NCI-H187 treated with DMSO at 0.1 percent for 48 hours (cell line): ENCODE results near the gene ELP5.
A peak's percentile ranks its signal among the peaks of the same experiment; 100 is the strongest.

Experiments
- DNase-seq: peaks from one replicate; lab custom pipeline; 2025; lab: John Stamatoyannopoulos, UW

ELP5 gene, protein sequence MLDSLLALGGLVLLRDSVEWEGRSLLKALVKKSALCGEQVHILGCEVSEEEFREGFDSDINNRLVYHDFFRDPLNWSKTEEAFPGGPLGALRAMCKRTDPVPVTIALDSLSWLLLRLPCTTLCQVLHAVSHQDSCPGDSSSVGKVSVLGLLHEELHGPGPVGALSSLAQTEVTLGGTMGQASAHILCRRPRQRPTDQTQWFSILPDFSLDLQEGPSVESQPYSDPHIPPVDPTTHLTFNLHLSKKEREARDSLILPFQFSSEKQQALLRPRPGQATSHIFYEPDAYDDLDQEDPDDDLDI

DNA sequence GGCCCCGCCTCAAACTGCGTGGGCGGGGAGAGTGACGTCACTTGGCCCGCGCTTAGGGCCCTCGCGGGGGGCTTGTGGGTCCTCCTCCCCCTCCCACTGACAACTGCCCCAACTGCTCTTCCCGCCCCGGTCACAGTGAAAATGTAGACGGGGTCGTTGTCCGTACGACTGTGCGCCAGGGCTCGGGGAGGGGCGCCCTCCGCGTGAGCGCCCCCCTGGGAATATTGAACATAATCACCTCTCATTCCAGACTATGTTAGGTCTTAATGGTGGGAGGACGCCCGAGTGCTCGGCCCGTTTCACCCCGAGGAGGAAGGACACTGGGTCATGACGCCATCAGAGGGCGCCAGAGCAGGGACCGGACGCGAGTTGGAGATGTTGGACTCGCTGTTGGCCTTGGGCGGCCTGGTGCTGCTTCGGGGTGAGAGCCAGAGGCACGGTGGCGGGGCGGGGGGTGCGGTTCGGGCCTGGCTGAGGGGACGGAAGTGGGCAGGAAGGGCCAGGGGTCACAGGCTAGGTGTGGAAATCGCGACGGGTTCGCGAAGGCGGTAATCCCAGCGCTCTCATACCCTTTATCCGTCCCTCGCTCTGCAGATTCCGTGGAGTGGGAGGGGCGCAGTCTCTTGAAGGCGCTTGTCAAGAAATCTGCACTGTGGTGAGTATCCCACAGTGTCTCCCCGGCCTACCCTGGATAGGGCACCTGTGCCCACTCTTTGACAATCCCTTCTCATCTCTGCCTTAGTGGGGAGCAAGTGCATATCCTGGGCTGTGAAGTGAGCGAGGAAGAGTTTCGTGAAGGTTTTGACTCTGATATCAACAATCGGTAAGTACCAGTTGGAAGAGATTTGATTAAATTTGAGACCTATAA lies at the start of gene ELP5:
Gene ELP5, plus strand, starts transcription at position 40 of the 868 bp plus-strand sequence. Its CDS starts 336 bp downstream, at position 376.
- DNase-seq = no peak

DNA sequence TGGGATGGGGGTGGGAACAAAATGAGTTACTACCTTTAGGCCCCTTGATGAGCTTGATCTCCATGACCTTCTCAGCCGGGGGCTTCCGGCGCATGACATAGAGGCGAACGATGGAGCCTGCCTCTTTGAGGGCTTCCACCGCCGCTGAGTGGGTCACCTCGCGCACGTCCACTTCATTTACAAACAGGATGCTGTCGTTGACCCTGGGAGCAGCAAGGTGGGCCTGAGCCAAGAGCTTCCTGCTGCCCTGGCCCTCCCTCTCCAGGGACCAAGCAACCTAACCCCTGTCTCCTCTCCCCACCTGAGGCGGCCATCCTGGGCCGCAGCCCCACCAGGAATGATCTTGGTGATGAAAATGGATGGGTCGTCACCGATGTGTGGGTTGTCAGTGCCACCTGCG lies 48.6 kb upstream of the ELP5 start:
- DNase-seq = no peak

DNA sequence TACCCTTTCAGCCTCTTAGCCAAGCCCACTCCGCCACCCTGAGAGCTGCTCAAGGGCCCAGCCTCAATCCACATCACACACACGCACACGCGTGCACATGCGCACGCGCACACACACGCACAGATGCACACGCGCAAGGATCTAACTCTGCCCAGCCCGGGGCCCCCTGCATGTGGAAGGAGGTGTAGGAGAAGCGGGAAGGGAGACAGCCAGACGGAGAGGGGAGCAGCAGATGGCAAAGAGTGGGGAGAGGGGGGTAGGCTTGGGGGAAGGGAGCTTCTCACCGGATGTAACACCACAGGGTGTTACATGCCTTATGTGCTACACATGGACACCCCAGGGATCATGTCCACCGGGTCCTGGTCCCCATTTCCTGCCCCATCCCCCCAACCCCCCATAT lies 47.7 kb upstream of the ELP5 start:
- no peak for DNase-seq

DNA sequence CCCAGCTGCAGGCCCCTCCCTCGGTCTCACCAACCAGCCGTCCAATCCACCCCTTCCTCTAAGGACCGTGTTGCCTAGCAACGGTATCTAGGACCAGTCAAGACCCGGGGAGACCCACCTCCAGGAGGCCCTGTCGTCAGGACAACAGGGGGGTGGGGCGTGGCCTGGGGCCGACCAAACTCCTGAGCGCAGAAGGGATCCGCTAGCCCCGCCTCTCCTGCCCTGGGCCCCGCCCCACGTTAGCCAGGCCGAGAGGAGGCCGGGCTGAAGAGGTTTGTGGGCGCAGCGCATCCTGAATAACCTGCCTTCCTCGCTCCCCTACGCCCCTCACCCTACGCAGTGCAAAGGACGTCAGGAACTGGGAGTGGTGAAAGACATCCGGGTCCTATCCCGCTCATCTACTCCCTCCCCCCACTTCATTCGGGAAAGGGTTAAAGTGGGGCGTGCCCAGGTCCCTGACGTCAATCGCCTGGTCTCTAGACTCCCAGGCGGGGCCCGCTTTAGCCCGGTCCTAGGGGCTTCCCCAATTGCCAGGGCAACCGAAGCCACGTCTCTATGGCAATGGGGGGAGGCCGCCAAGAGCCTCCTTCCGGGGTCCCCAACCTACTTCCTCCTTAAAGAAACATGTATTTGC lies 47.1 kb upstream of the ELP5 start:
- DNase-seq = no peak

DNA sequence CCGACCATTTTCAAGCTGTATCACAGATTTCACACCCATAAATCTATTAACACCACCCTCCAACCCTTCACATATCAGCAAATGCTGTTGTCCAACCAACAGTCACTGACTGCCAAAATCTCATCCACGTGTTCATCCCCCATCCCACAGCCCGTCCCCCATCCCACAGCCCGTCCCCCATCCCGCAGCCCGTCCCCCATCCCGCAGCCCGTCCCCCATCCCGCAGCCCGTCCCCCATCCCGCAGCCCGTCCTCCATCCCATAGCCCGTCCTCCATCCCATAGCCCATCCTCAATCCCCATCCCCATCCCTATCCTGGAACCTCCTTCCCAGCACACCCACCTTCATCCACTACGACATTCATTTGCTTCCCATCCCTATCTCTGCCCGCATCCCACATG lies 46.5 kb upstream of the ELP5 start:
- no peak for DNase-seq

DNA sequence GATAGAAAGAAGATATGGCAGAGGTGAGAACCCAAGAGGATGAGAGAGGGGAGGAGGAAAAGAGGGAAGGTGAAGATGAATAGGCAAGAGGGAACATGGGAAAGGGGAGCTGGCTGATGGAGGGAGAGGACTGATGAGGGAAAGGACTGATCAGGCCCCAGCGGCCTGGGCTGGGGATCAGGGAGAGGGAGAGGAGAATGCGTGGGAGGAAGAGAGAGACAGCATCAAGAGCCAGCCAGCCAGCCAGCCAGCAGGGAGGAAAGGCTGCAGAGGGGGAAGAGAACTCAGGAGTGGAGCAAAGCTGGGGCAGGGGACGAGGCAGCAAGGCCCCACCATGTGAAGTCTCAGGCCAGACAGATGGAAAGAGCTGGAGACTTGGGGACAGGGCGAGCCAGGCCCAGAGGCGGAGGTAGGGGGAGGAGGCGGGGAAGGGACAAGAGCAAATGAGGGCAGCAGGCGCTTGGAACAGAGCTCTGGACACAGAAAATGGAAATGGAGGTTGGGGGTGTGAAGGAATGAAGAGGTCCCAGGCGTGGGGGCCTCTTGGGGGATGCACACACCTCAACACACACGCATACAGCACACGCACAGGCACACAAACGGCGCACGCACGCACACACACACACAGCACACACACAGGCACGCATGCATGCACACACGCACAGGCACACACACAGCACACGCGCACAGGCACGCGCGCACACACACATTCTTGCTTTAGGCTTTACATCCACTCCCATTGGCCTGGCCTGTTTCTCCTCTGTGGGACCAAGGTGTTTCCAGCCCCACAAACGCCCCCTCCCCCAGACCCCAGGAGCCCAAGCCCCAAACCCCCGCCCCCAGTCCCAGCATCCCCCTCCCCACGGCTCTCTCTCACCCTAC lies 44.7 kb upstream of the ELP5 start:
- no peak for DNase-seq

DNA sequence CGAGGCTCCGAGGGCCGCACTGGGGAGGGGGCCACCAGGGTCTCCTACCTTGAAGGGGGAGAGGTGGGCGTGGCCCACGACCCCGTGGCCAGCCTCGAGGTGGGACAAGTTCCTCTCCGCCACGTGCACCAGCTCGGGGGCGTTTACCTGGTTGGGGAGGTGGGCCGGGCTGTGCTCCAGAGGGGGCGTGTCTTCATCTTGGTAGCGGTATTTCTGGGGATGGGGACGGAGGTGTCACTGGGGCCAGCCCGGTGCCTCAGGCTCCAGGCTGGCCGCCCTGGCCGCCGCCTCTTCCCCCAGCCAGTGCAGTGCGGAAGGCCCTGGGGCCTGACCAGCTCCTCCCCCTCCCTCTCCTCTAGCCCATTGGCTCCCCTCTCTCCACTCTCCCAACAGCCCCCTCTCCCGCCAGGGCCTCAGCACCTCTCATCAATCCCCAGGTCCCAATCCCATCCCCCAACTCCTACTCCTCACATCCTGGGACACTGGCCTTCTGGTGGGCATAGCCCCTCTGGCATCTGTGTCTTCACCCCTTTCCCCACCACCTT lies 43.9 kb upstream of the ELP5 start:
- DNase-seq = no peak

DNA sequence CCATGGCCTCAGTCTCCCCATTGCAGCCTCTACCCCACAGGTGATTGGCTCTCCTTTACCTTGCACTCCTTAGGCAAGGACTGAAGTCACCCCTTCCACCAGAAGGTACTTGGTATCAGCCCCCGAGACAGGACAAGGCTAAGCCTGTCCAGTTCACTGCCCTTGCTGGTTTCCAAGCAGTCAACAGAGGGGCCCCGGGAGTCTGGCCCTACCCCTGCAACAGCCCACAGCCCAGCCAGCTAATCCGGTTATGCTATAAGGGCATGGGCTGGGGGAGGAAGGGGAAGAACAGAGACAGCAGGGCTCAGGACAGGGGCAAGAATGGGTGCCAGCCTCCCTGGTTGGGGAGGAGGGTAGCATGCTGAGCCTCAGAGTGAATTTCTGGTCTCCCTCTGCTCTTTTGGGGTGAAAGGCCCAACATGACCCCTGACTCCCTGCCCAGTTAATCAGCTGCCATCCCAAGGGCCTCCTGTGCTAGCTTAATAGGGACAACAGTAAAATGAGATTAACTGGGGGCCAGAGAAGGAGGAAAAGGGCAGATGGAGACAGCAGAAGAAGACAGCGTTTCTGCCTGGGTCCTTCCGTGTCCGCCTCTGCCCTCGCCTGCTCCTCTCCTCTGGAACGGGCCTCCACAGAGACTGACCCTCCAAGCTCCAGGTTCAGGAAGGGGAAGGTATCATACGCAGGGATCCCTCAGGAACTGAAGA lies 43.1 kb upstream of the ELP5 start:
- DNase-seq = no peak

DNA sequence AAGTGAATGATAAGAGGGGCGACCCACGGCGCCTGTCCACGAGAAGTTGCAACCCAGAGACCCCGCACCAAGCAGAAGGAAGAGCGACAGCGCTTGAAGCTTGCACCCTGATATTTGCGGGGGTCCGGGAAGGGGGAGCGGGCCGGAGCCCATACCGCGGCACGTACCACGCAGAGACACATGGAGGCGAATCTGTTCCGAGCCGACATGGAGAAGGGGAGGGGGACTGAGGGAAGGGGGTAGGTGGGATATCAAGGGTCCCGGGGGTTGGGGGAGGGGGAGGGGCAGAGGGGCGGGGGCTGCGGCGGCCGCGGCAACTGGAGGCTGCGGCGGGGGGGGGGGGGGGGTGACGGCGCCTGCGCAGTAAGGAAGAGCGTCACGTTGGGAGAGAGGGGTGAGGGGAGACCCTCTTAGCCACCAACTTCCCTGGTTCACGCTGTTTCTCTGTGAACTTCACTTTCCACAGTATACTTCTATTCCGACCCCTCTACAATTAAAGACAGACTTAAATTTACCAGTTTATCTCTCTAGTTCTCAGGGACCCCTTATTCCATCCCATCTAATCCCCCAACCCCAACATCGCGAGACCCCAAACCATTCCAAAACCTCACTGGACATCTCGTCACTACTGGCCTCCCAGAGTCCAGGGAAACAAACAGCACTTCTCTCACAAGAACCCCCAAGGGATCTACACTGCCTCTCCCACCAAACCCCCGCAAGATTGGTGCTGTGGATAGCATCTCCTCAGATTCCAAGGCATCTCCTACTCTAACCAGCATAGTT lies 40.3 kb upstream of the ELP5 start:
- no peak for DNase-seq

DNA sequence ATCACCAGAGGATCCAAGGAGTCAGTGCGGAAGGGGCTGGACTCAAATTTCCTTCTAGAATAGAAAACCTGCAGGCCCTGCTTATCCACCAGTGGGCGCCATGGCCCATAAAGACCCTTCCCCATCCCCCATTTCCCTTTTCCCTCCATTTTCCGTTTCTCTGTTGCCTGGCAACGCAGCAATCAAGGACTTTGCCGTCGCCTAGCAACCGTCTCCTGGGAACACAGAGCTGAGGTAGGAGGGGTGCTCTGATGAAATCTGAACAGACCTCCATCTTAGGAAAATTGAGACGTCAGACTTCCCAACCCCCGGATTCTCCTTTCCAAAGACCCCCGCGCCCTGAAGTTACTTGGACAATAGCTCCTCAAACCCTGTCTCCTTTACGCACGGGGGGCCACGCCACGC lies 38.1 kb upstream of the ELP5 start:
- peak; percentile 55 for DNase-seq

DNA sequence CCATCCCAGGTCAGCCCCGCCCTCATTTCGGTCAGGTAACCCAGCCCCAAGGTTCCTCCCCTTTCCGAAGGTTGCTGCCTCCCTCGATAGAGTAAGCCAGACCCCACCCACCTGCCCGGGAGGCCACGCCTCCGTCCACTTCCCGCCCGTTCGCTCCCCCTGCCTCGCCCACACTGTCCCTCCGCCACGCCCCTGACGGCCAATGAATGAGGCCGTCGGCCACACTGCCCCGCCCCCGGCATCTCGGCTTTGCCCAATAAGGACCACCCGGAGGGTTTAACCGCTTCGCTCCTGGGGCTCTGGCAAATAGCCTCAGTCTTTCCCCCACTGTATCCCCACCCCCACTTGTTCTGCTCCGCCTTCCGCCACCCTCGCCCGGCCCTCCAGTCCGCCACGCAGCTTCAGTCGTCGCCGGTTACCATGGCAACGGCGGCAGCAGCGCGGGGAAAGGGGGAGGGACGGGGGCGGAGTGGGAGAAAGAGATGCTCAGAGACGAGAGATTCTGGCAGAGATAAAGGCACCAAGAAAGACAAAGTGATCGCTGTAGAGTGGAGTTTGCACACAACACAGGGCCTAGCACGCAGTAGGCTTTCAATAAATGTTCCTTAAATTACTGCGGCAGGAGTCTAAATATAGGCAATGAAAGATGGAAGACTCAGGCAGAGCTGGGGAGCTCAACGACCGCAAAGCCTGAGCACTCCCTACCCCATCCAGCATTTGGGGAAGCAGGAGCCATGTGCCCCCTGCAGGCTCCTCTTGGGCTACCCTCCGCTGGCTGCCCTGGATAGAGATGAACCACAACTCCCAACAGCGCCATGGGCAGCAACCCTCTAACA lies 37.5 kb upstream of the ELP5 start:
- DNase-seq = peak; percentile 77

DNA sequence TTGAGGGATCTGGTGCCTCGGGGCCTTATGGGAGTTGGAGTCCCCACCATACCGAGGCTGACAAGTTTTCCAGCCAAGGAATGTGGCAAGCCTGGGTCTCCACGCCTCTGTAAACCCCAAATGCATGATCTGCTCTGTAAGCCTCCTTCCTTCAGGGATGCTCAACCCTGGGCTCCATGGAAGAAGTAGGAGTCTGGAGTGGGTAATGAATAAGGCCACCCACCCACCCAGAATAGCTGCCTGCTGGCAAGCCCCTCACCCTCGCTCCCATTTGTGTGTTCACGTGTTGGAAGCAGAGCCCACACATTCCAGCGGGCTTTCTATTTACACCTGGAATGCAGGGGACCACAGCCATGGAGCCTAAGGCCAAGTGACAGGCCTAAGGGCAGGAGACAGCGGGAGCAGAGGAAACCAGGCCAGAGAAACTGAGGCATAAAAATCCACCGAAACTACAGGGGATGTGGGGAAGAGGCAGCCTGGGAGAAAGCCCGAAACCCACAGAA lies 36.8 kb upstream of the ELP5 start:
- DNase-seq = no peak

DNA sequence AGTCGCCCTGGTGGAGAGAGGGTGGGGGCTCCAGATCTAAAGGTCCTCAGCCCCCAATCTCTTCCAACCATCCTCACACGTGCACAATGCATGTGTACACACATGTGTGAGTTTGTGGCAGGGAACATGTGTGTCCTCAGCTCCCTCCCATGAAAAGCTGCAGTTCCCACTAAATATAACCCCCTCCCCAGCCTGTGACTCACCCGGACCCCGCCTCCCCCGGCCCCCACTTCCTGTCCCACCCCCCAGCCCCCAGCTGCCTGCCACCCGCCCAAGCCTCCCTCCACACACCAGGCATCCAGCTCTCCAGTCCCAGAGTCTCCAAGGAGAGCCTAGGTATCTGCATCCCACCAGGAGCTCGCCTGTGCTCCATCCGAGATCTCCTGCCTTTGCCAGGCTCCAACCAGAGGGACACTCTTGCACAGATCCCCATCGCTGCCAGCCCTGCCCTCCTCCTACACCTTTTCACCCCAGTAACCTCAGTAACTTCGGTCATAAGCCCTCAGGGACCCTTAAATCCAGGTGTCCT lies 36.3 kb upstream of the ELP5 start:
- no peak for DNase-seq

DNA sequence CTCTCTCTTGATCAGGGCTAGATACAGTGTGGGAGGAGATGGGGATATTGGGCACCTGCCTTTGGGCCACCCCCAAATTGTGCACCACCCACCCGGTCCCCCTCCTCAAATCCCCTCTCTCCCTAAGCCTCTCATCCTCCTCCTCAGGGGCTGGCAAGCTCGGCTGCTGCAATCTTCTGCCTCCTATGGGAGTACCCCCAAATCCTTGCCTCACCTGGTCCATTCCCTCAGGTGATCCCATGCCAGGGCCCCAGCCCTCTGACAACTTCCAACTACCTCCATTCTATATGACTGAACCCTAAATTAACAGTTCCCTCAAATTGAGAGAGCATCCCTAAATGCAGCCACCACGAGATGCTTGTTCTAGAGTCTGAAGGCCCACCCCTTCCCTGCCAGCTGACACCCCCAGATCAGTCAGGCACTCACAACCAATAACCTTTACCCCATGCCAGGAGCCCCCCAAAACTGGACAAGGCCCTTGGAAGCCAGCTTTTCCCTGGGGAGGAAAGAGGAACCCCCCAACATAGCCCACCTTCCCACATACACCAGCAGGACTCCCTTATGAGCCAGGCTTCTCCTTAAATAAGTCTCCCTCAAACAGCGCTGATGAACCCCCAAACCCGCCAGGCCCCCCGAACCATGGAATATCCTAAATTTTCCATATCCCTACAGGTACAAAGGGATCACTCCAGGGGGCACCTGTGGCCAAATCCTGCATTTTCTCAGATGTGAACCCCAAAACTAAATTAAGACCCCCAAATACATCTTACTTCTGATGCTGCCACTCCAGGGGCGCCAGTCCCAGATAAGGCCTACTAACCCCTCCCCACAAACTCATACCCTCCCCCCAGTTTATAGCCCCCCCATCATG lies 35.5 kb upstream of the ELP5 start:
- DNase-seq = no peak

DNA sequence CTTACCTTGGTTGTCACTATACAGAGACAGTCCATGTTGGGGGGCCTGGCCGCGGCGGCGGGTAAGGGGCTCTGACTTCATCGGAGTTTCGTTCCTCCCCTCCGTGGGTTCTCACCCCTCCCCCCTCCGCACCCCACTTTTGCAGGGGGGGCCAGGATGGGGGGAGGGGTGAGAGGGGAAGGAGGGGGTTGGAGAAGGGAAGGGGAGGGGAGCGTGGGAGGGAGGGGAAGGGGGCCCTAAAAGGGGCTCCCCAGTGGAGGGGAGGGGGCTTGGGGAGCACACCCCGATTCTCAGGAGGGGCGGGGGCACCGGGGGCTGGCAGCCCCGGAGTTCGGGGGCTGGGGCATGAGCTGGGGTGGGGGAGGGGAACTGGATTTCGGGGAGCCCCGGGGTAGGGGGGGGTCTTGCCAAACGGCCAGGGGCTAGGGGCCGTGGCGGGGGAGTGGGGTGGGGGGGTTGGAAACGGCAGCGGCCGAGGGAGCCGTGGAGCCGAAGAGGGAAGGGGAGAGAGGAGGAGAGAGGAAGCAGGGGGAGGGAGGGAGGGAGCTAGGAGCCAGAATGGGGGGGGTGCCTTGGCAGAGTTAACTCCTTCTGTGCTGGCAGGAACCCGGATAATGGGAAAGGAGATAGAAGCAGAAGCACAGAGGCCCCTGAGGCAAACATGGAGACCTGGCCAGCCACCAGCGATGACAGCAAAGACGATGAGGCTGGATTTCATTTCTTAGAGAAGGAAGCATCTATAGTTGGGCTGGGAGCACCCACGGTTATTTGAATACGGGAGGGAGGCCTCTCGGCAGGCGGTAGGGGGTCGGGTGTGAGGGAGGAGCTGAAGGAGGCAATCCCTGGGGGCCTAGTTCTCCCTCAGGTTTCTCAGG lies 34.7 kb upstream of the ELP5 start:
- DNase-seq = no peak

DNA sequence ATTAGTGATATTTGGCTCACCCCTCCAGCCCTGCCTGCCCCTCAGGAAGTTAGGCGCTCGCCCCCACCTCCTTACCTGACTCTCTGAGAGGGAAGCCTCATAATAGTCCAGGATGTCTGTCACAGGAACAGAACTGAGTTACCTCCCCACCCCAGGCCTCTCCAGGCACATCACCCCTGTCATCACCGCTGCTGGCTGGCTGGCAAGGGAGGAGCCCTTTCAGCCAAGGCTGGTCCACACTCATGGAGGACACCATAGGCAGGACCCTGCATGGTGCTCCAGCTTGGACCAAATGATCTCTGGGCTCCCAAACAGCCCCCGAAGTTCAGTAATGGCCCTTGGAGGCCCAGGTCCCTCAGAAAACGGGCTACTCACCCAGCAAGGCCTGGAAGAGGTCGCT lies 33.8 kb upstream of the ELP5 start:
- no peak for DNase-seq

DNA sequence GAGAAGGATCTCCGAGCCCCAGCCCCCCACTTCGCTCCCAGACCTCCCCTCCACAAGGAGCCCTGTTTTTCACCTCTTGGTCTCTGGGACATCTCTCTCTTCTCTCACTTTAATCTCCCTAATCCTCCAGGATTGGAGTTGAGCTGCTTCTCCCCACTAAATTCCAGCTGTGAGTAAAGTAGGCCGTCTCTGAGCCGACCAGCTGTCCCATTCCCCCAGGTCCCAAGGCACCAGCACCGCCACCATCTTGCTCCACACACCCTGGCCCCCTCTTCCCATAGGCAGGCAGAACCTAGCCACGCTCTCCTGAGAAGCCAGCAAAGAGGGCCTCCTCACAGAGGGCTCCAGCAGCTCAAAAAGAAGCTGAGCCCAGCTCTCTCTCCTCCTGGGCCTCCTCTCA lies 33.3 kb upstream of the ELP5 start:
- DNase-seq = no peak
